ENCODE data around the gene WFS1. TPM values are rescaled to one million over a fixed set of nuclear protein-coding genes. Genes with fewer than 3 reads are reported as not detected.

WFS1 gene
- total RNA-seq, 1 experiment from 2014 or later: 21.5 TPM

DNA sequence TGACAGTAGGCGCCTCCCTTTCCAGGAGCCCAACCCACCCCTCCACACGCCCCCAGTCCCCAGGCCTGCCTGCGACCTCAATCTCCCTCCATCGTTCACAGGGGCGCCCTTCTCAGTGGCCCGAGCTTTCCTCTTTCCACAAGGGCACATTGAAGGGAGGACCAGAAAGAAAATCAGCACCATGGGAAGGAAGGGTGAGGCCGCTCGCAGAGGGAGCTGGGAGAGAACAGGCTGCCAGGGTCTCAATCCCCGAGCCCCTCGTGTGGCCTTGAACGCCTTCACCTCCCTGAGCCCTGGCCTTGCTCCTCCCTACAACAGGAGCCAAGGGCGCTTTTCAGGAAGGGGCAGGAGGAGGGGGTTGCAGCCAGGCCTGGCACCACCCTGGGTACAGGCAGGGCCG, 66.5 kb downstream of the WFS1 start:
- H3K4me2 ChIP-seq (ENCODE audit: low read length): no peak overlapping the region
- CTCF ChIA-PET: no interaction called here

More for the DNA sequence above, 66.5 kb downstream of the WFS1 start:
- H3K9ac ChIP-seq (ENCODE audit: low read length): no peak overlapping the region
- TF ChIP-seq, protein P1, sequence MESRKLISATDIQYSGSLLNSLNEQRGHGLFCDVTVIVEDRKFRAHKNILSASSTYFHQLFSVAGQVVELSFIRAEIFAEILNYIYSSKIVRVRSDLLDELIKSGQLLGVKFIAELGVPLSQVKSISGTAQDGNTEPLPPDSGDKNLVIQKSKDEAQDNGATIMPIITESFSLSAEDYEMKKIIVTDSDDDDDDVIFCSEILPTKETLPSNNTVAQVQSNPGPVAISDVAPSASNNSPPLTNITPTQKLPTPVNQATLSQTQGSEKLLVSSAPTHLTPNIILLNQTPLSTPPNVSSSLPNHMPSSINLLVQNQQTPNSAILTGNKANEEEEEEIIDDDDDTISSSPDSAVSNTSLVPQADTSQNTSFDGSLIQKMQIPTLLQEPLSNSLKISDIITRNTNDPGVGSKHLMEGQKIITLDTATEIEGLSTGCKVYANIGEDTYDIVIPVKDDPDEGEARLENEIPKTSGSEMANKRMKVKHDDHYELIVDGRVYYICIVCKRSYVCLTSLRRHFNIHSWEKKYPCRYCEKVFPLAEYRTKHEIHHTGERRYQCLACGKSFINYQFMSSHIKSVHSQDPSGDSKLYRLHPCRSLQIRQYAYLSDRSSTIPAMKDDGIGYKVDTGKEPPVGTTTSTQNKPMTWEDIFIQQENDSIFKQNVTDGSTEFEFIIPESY (IDR thresholded peaks at IDR 0.05; ENCODE audit: extremely low read depth, insufficient replicate concordance, low read length): no peak
- TF ChIP-seq SP1 (IDR thresholded peaks at IDR 0.05; ENCODE audit: low read depth) (no peak), ATF3 (IDR thresholded peaks at IDR 0.05) (no peak), POLR2A (IDR thresholded peaks at IDR 0.05; ENCODE audit: borderline replicate concordance, extremely low read depth, insufficient read depth, insufficient read length) (no peak), JUND (IDR thresholded peaks at IDR 0.05) (no peak), ZFX (IDR thresholded peaks at IDR 0.05) (no peak)
- H3K9me2 ChIP-seq (ENCODE audit: insufficient read depth): no peaks in the 10 kb centered on the region
- no peak for DNase-seq (ENCODE audit: low read depth, low spot score)
- intact Hi-C loops (cut with micrococcal nuclease): loop anchor here (10.0 kb wide), 1 partner anchor 349 kb away; no protein-coding TSS in a partner anchor
- H3K4me1 ChIP-seq (ENCODE audit: control insufficient read depth in 1 of 2, insufficient read depth in 2 of 2, low read length in 2 of 2): peaks cover 11 to 16% of the 10 kb centered on the region in 2 experiments
- no peak overlapping the region for H3K4me3 ChIP-seq (replicated peaks in 1 of 2; ENCODE audit: low read depth in 1 of 2, low read length in 2 of 2)
- no peak for ATAC-seq
- BruUV-seq (replicated peaks): no TSS peak
- H4K20me1 ChIP-seq (ENCODE audit: insufficient read depth): no peaks in the 10 kb centered on the region; the same call in 1 of the 2 replicates
- ChIA-PET RAD21 (ENCODE audit: low non-redundant PET in 1 of 2, low total read pairs in 2 of 2, uncharacterized antibody in 2 of 2, unreplicated experiment in 2 of 2) (no interaction called here), POLR2A (no interaction called here)
- no peaks in the 10 kb centered on the region for H3K9me3 ChIP-seq (ENCODE audit: control insufficient read depth in 1 of 2, insufficient read depth in 1 of 2, low read depth in 1 of 2, low read length in 2 of 2)
- no peaks in the 10 kb centered on the region for H3K36me3 ChIP-seq (ENCODE audit: control insufficient read depth in 1 of 2, insufficient read depth in 2 of 2, low read length in 2 of 2)
- H2AFZ ChIP-seq (ENCODE audit: low read depth, low read length, poor library complexity, severe bottlenecking): no peak overlapping the region
- no peak overlapping the region for H3K27ac ChIP-seq (ENCODE audit: low read depth, low read length)
- 0 out of 2 replicates have a peak, but pooled peaks cover 3% of the 10 kb centered on the region for H3K27me3 ChIP-seq (ENCODE audit: insufficient read depth, low read length)
- H3K79me2 ChIP-seq (ENCODE audit: insufficient read depth, low read length): no peaks in the 10 kb centered on the region

Data from HCT116 (cell line).